ENCODE measurements around the gene RHBDL1.

- TF ChIP-seq CTCF (conservative IDR thresholded peaks at IDR 0.05 in 1 of 2, IDR thresholded peaks at IDR 0.05 in 1 of 2; ENCODE audit: low read depth in 1 of 2, low read length in 2 of 2) (no peak), EZH2 (IDR thresholded peaks at IDR 0.05; ENCODE audit: low read length, missing control alignments) (no peak)
Observed at GRCh38 chr16:640614-641013, 34.9 kb upstream of the RHBDL1 start.

Data from fibroblast of lung (primary cell).